SU-DHL-6 (cell line): ENCODE results near the gene ZNF69.

ENCODE experiments used
- EZH2phosphoT487 ChIP-seq: fragments of 200-600 bp; sonication (generic), shearing (Covaris generic); conservative IDR thresholded peaks from 2 replicates; pipeline ENCODE4 v1.6.1; 2018; ENCODE audit warnings: mild to moderate bottlenecking, antibody characterized with exemption, low read length, moderate library complexity, mixed read lengths
- TF ChIP-seq, protein P1 (sequence below): fragments of 200-600 bp; sonication (generic); IDR thresholded peaks from one replicate; pipeline ENCODE4 v1.5.1; 2017; ENCODE audit warnings: antibody characterized with exemption, mild to moderate bottlenecking, low read length, moderate library complexity; ENCODE audit not compliant: insufficient read depth, poor library complexity, severe bottlenecking

DNA sequence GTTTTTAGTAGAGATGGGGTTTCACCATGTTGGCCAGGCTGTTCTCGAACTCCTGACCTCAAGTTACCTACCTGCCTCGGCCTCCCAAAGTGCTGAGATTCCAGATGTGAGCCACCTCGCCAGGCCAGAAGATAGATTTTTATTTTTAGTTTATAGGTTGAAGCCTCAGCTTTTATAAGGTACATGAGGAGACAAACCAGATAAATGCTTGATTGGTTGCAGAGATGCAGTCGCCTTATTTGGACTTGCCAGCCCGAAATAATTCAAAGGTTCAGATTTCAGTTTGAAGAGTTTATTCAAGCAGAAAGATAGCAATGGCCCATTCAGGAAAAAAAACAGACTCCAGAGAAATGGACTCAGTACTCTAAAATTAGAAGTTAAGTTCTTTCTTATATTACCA, 3.1 kb downstream of the ZNF69 start:
- TF ChIP-seq, protein P1, sequence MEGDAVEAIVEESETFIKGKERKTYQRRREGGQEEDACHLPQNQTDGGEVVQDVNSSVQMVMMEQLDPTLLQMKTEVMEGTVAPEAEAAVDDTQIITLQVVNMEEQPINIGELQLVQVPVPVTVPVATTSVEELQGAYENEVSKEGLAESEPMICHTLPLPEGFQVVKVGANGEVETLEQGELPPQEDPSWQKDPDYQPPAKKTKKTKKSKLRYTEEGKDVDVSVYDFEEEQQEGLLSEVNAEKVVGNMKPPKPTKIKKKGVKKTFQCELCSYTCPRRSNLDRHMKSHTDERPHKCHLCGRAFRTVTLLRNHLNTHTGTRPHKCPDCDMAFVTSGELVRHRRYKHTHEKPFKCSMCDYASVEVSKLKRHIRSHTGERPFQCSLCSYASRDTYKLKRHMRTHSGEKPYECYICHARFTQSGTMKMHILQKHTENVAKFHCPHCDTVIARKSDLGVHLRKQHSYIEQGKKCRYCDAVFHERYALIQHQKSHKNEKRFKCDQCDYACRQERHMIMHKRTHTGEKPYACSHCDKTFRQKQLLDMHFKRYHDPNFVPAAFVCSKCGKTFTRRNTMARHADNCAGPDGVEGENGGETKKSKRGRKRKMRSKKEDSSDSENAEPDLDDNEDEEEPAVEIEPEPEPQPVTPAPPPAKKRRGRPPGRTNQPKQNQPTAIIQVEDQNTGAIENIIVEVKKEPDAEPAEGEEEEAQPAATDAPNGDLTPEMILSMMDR, result no peak
- no peak for TF ChIP-seq EZH2phosphoT487
